Lower leg skin (tissue), 3 donors: ENCODE data around the gene ZNF768.

Experiments used
- CTCF ChIP-seq, 3 donors: fragments of 450-650 bp; IDR thresholded peaks; one replicate each; pipeline ENCODE4 v1.5.1; 2016; ENCODE audit warnings: antibody characterized with exemption in 3 of 3, mild to moderate bottlenecking in 3 of 3, moderate library complexity in 2 of 3
- POLR2A ChIP-seq, 2 donors: fragments of 450-650 bp; IDR thresholded peaks; one replicate each; pipeline ENCODE4 v1.6.1; 2016 to 2017; ENCODE audit warnings: antibody characterized with exemption in 2 of 2, mild to moderate bottlenecking in 1 of 2, moderate library complexity in 1 of 2

GRCh38 chr16:30511509-30511908 is 14.9 kb downstream of the ZNF768 start:
- TF ChIP-seq CTCF (IDR thresholded peaks at IDR 0.05) = no peak
- TF ChIP-seq POLR2A (IDR thresholded peaks at IDR 0.05) = no peak
